GM23248 (cell line): ENCODE data around the gene TBC1D22A. TPM values are rescaled to one million over a fixed set of nuclear protein-coding genes. Genes with fewer than 3 reads are reported as not detected.

Experiments
- DNase-seq: peaks from one replicate; pipeline ENCODE4 v3.0.0-alpha.2; 2015
- H2AFZ ChIP-seq: fragments of 200-600 bp; sonication (generic); 2 replicates; pipeline ENCODE4 v1.6.1; 2016; ENCODE audit warnings: antibody characterized with exemption
- H3F3A ChIP-seq: fragments of 200-600 bp; sonication (generic); 2 replicates; pipeline ENCODE4 v1.6.1; 2016; ENCODE audit warnings: mild to moderate bottlenecking, antibody characterized with exemption, mixed run types; ENCODE audit not compliant: insufficient read depth
- H3K27ac ChIP-seq: fragments of 200-600 bp; sonication (generic); 2 replicates; pipeline ENCODE4 v1.5.1; 2016; ENCODE audit warnings: mild to moderate bottlenecking
- H3K27me3 ChIP-seq: fragments of 200-600 bp; sonication (generic); replicated peaks from 2 replicates; pipeline ENCODE4 v1.6.1; 2016; ENCODE audit warnings: mild to moderate bottlenecking; ENCODE audit not compliant: insufficient read depth
- H3K36me3 ChIP-seq: fragments of 200-600 bp; sonication (generic); 2 replicates; pipeline ENCODE4 v1.6.1; 2016; ENCODE audit warnings: low read depth, mild to moderate bottlenecking
- H3K4me1 ChIP-seq: fragments of 200-600 bp; sonication (generic); 2 replicates; pipeline ENCODE4 v1.6.1; 2016; ENCODE audit warnings: mild to moderate bottlenecking; ENCODE audit not compliant: insufficient read depth
- H3K4me2 ChIP-seq: fragments of 200-600 bp; sonication (generic); one replicate; pipeline ENCODE4 v1.6.1; 2016; ENCODE audit warnings: mild to moderate bottlenecking; ENCODE audit not compliant: unreplicated experiment
- H3K4me3 ChIP-seq: fragments of 200-600 bp; sonication (generic); 2 replicates; pipeline ENCODE4 v1.5.1; 2016; ENCODE audit warnings: mild to moderate bottlenecking
- H3K79me2 ChIP-seq: fragments of 200-600 bp; sonication (generic); 2 replicates; pipeline ENCODE4 v1.6.1; 2016; ENCODE audit warnings: mild to moderate bottlenecking; ENCODE audit not compliant: insufficient read depth
- H3K9ac ChIP-seq: fragments of 200-600 bp; sonication (generic); 2 replicates; pipeline ENCODE4 v1.6.1; 2016; ENCODE audit warnings: mild to moderate bottlenecking
- H3K9me2 ChIP-seq: fragments of 200-600 bp; sonication (generic); 2 replicates; pipeline ENCODE4 v1.6.1; 2016; ENCODE audit warnings: mixed run types, mild to moderate bottlenecking, moderate library complexity; ENCODE audit not compliant: insufficient read depth
- H3K9me3 ChIP-seq: fragments of 200-600 bp; sonication (generic); one replicate; pipeline ENCODE4 v1.6.1; 2017; ENCODE audit warnings: low read depth
- H4K20me1 ChIP-seq: fragments of 200-600 bp; sonication (generic); 2 replicates; pipeline ENCODE4 v1.6.0; 2016; ENCODE audit not compliant: insufficient read depth
- EZH2 ChIP-seq: fragments of 200-600 bp; sonication (generic); IDR thresholded peaks from 2 replicates; pipeline ENCODE4 v1.6.1; 2018; ENCODE audit warnings: antibody characterized with exemption, mild to moderate bottlenecking; ENCODE audit not compliant: insufficient read depth, poor library complexity, severe bottlenecking
- EZH2phosphoT487 ChIP-seq: fragments of 200-600 bp; sonication (generic); IDR thresholded peaks from 2 replicates; pipeline ENCODE4 v1.6.1; 2018; ENCODE audit warnings: antibody characterized with exemption, moderate library complexity, mild to moderate bottlenecking, low read depth; ENCODE audit not compliant: insufficient read depth
- WGBS, 2 experiments: methylation state at CpG; one replicate each; pipeline ENCODE4 v1.1.6; 2015 to 2017; ENCODE audit warnings: low lambda C conversion rate in 2 of 2, low coverage in 1 of 2; ENCODE audit errors: missing lambda C conversion rate in 2 of 2; 5-methylcytosine and 5-hydroxymethylcytosine counted together
- in situ Hi-C: fragments of 300-500 bp; cut with MboI; formaldehyde crosslinking; loops from 2 replicates; pipeline ENCODE4 v1.15.0; 2020
- polyA plus RNA-seq: library from polyadenylated mRNA; unstranded; fragments of >200 nt; fragmentation: Nextera tagmentation; extraction: Ambion mirVana; gene quantifications from 2 replicates; pipeline ENCODE4 v1.2.1, GENCODE V29; 2016
- total RNA-seq: library from RNA; depleted of rRNA; stranded (reverse); fragments of >200 nt; shearing (Covaris generic); gene quantifications from 2 replicates; pipeline ENCODE4 v1.2.3, GENCODE V29; 2014

TBC1D22A gene
- total and polyA plus RNA-seq, 2 experiments from 2014 or later = 12.3 to 16.9 TPM

GRCh38 chr22:46842606-46843005, 80.2 kb downstream of the TBC1D22A start:
- Histone ChIP-seq H3K4me2 (no peak overlapping the region), H3K27ac (no peak overlapping the region), H4K20me1 (peaks cover 3% of the 10 kb centered on the region; the same call in 1 of the 2 replicates), H3K4me3 (no peak overlapping the region), H3K4me1 (peaks cover 32% of the 10 kb centered on the region), H2AFZ (no peak overlapping the region), H3K9ac (no peak overlapping the region), H3K9me2 (no peaks in the 10 kb centered on the region), H3F3A (peaks cover 21% of the 10 kb centered on the region), H3K79me2 (0 out of 2 replicates have a peak, but pooled peaks cover 9% of the 10 kb centered on the region), H3K9me3 (no peaks in the 10 kb centered on the region), H3K36me3 (no peaks in the 10 kb centered on the region), H3K27me3 (no peaks in the 10 kb centered on the region)
- 68 to 73% methylated on average over 11 of the region's 11 CpGs for WGBS, 2 experiments
- no peak for DNase-seq
- in situ Hi-C loops = loop anchor here (25.0 kb wide), 2 partner anchors 995 to 1645 kb away; a partner anchor contains a TSS
- TF ChIP-seq EZH2phosphoT487 = no peak
- no peak for TF ChIP-seq EZH2

DNA sequence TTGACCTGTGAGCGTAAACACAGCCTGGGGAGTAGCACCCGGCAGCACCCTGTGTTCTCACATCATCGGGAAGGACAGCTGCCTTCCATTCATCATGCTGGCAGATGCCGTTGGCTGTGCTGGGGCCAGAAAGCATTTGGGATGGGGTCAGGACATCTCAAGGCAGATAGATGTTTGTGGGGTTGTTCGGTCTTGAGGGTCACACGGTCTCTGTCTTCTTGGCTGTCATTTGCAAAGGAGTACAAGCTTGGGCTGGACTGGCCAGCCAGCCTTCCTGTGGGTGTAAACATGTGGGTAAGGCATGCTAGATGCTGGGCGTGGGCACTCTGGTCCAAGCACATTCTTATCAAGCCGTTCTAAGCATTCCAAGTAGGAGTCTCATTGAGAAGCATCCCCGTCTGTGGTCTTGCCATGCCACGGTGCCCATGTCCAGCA, 81.4 kb downstream of the TBC1D22A start:
- WGBS, 2 experiments = 81 to 85% methylated on average over 10 of the region's 10 CpGs
- TF ChIP-seq EZH2phosphoT487 = no peak
- no peak for TF ChIP-seq EZH2
- Histone ChIP-seq H4K20me1 (peaks cover 3% of the 10 kb centered on the region; the same call in 1 of the 2 replicates), H3K27me3 (no peaks in the 10 kb centered on the region), H3K9me3 (no peaks in the 10 kb centered on the region), H3K36me3 (no peaks in the 10 kb centered on the region), H3K4me3 (no peak overlapping the region), H3K9me2 (no peaks in the 10 kb centered on the region), H3K9ac (no peak overlapping the region), H3K4me1 (peaks cover 32% of the 10 kb centered on the region), H2AFZ (no peak overlapping the region), H3F3A (peaks cover 26% of the 10 kb centered on the region), H3K79me2 (0 out of 2 replicates have a peak, but pooled peaks cover 16% of the 10 kb centered on the region), H3K27ac (no peak overlapping the region), H3K4me2 (no peak overlapping the region)
- peak; percentile 47 for DNase-seq
- in situ Hi-C loops = loop anchor here (25.0 kb wide), 2 partner anchors 993 to 1643 kb away; a partner anchor contains a TSS

DNA sequence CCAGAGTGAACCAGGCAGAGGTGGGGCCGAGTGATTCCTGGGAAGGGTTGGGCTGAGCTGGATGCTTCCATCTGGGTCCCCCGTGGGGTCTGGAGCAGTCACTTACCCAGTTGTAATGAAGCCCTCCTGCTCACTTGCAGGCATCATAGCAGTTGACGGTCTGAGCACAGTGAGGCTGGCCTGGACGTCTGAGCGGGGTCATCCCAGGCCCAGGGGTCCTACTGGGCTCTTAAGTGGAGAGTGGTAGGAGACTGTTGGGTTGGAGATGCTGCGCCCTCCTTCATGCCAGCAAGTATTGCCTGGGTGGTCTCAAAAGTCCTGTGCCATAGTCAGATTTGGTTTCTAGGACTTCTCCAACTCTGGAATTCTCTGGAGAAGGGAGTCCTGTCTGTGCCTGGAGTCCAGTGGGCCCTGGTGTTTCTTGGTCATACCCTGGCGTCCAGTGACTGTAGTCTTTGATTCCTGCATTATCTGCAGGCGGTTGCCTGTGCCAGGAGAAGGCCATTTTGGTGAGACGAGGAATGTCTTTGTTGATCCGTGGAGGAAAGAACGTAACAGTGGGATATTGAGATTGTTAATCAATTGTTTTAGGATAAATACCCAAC, 82.3 kb downstream of the TBC1D22A start:
- Histone ChIP-seq H2AFZ (no peak overlapping the region), H3K9ac (peak overlapping the region; percentile 45), H3K4me1 (peaks cover 32% of the 10 kb centered on the region), H3K27ac (no peak overlapping the region), H3K9me3 (no peaks in the 10 kb centered on the region), H3K27me3 (no peaks in the 10 kb centered on the region), H3K4me3 (peak overlapping the region; percentile 65), H3K79me2 (peaks cover 24% of the 10 kb centered on the region; the same call in 1 of the 2 replicates), H3K9me2 (no peaks in the 10 kb centered on the region), H3K36me3 (no peaks in the 10 kb centered on the region), H3F3A (peaks cover 26% of the 10 kb centered on the region), H4K20me1 (peaks cover 5% of the 10 kb centered on the region; the same call in 1 of the 2 replicates), H3K4me2 (peak overlapping the region; percentile 93)
- in situ Hi-C loops = loop anchor here (25.0 kb wide), 2 partner anchors 993 to 1643 kb away; a partner anchor contains a TSS
- TF ChIP-seq EZH2 (no peak), EZH2phosphoT487 (no peak)
- no peak for DNase-seq
- 80 to 83% methylated on average over 11 of the region's 11 CpGs for WGBS, 2 experiments

GRCh38 chr22:46845296-46846149, 83.1 kb downstream of the TBC1D22A start:
- 7% methylated on average over 17 of the region's 17 CpGs for WGBS, 2 experiments
- no peaks in the 10 kb centered on the region for H3K9me3 ChIP-seq
- H3K9me2 ChIP-seq = no peaks in the 10 kb centered on the region
- no peak for TF ChIP-seq EZH2
- no peak for TF ChIP-seq EZH2phosphoT487
- H2AFZ ChIP-seq = peak overlapping the region; percentile 2; the same call in 1 of the 2 replicates
- in situ Hi-C loops = loop anchor here (25.0 kb wide), 2 partner anchors 992 to 1642 kb away; a partner anchor contains a TSS
- H3F3A ChIP-seq = peaks cover 26% of the 10 kb centered on the region
- H3K79me2 ChIP-seq = peaks cover 28% of the 10 kb centered on the region; the same call in 1 of the 2 replicates
- peak overlapping the region; percentile 13 for H3K27ac ChIP-seq
- peaks cover 12% of the 10 kb centered on the region; the same call in 1 of the 2 replicates for H4K20me1 ChIP-seq
- peaks cover 32% of the 10 kb centered on the region for H3K4me1 ChIP-seq
- H3K4me2 ChIP-seq = peak overlapping the region; percentile 93
- peak overlapping the region; percentile 65 for H3K4me3 ChIP-seq
- H3K9ac ChIP-seq = peak overlapping the region; percentile 45
- no peaks in the 10 kb centered on the region for H3K36me3 ChIP-seq
- H3K27me3 ChIP-seq = no peaks in the 10 kb centered on the region
- DNase-seq = peak; percentile 72
